ENCODE measurements around the gene RBM26. TPM values are rescaled to one million over a fixed set of nuclear protein-coding genes. Genes with fewer than 3 reads are reported as not detected.

RBM26 gene
- total RNA-seq, 3 donors from 2014 or later (not counting 1 experiment from before 2014, with no cell fraction given), result 59.3 to 70.3 (median 66.5) TPM

DNA sequence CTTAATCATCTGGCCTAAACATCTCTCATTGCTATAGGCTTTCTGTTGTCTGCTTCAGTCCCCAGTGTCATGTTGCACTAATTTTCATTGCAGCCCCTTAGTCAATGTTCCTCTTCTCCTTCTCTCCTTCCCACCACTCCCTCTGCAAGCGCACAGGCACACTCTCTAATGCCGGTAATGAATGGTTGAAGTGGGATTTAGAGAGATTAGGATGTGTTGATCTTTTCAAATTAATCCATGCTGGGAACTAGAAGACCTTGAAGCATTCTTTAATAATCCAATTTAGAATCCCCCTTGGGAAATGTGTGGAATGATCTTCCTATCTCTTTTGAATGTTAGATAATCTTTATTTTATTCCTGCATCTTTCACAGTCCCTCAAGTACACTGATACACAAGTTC, 41.7 kb upstream of the RBM26 start:
- TF ChIP-seq, protein P1, sequence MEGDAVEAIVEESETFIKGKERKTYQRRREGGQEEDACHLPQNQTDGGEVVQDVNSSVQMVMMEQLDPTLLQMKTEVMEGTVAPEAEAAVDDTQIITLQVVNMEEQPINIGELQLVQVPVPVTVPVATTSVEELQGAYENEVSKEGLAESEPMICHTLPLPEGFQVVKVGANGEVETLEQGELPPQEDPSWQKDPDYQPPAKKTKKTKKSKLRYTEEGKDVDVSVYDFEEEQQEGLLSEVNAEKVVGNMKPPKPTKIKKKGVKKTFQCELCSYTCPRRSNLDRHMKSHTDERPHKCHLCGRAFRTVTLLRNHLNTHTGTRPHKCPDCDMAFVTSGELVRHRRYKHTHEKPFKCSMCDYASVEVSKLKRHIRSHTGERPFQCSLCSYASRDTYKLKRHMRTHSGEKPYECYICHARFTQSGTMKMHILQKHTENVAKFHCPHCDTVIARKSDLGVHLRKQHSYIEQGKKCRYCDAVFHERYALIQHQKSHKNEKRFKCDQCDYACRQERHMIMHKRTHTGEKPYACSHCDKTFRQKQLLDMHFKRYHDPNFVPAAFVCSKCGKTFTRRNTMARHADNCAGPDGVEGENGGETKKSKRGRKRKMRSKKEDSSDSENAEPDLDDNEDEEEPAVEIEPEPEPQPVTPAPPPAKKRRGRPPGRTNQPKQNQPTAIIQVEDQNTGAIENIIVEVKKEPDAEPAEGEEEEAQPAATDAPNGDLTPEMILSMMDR (IDR thresholded peaks at IDR 0.05), result no peak
- H3K4me1 ChIP-seq (ENCODE audit: control insufficient read depth, insufficient read depth, low read length), result peaks cover 23% of the 10 kb centered on the region
- WGBS (ENCODE audit: insufficient coverage), result no CpG with 5 or more reads among the region's 2 CpGs
- H3K27me3 ChIP-seq (ENCODE audit: control insufficient read depth, insufficient read depth, low read length), result no peaks in the 10 kb centered on the region
- H3K27me3 Mint-ChIP-seq (ENCODE audit: low read depth in 2 of 2), result no peaks in the 10 kb centered on the region
- H3K9me3 ChIP-seq (ENCODE audit: control insufficient read depth, insufficient read depth, low read length), result no peaks in the 10 kb centered on the region
- no peak for ATAC-seq
- H3K27ac Mint-ChIP-seq, result peak overlapping the region in 1 of 2 donors; percentile 39
- H3K36me3 Mint-ChIP-seq, result no peaks in the 10 kb centered on the region
- H3K4me1 Mint-ChIP-seq, result peaks cover 50 to 61% of the 10 kb centered on the region in 2 donors
- no peaks in the 10 kb centered on the region for H3K9me3 Mint-ChIP-seq
- intact Hi-C loops (cut with micrococcal nuclease), result no loop called here
- H3K27ac ChIP-seq (ENCODE audit: low read length), result no peak overlapping the region
- no peak overlapping the region for H3K4me3 ChIP-seq (ENCODE audit: low read length)
- no peaks in the 10 kb centered on the region for H3K36me3 ChIP-seq (ENCODE audit: control insufficient read depth, insufficient read depth, low read length)
- DNase-seq, result no peak
- no peak overlapping the region for H3K4me3 Mint-ChIP-seq

DNA sequence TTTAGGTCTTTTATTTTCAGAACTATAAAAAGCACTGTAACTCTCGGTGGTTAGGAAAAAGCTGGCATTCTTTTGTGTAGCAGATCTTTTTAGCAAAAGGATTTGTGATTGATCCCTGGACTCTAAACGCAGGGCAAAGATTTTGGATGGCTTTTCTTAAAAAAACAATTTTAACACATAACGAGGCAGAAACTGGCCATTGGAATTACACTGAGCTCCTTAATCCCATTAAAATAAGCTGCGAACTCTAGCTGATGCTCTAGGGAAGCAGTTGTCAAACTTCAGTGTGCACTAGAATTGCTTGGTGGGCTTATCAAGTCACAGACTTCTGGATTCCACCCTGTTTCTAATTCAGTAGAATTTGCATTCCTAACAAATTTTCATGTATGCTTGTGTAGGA, 41.1 kb upstream of the RBM26 start:
- peak overlapping the region in 1 of 2 donors; percentile 39 for H3K27ac Mint-ChIP-seq
- H3K9me3 Mint-ChIP-seq, result no peaks in the 10 kb centered on the region
- ATAC-seq, result no peak
- H3K4me3 Mint-ChIP-seq, result no peak overlapping the region
- peaks cover 23% of the 10 kb centered on the region for H3K4me1 ChIP-seq (ENCODE audit: control insufficient read depth, insufficient read depth, low read length)
- H3K27me3 Mint-ChIP-seq (ENCODE audit: low read depth in 2 of 2), result no peaks in the 10 kb centered on the region
- no peaks in the 10 kb centered on the region for H3K36me3 ChIP-seq (ENCODE audit: control insufficient read depth, insufficient read depth, low read length)
- H3K4me3 ChIP-seq (ENCODE audit: low read length), result no peak overlapping the region
- no peak overlapping the region for H3K27ac ChIP-seq (ENCODE audit: low read length)
- H3K9me3 ChIP-seq (ENCODE audit: control insufficient read depth, insufficient read depth, low read length), result no peaks in the 10 kb centered on the region
- TF ChIP-seq, protein P1 (IDR thresholded peaks at IDR 0.05), result no peak
- 99% methylated on average over 4 of the region's 4 CpGs for WGBS (ENCODE audit: insufficient coverage)
- intact Hi-C loops (cut with micrococcal nuclease), result no loop called here
- H3K36me3 Mint-ChIP-seq, result no peaks in the 10 kb centered on the region
- peaks cover 44 to 55% of the 10 kb centered on the region in 2 donors for H3K4me1 Mint-ChIP-seq
- DNase-seq, result no peak
- no peaks in the 10 kb centered on the region for H3K27me3 ChIP-seq (ENCODE audit: control insufficient read depth, insufficient read depth, low read length)

DNA sequence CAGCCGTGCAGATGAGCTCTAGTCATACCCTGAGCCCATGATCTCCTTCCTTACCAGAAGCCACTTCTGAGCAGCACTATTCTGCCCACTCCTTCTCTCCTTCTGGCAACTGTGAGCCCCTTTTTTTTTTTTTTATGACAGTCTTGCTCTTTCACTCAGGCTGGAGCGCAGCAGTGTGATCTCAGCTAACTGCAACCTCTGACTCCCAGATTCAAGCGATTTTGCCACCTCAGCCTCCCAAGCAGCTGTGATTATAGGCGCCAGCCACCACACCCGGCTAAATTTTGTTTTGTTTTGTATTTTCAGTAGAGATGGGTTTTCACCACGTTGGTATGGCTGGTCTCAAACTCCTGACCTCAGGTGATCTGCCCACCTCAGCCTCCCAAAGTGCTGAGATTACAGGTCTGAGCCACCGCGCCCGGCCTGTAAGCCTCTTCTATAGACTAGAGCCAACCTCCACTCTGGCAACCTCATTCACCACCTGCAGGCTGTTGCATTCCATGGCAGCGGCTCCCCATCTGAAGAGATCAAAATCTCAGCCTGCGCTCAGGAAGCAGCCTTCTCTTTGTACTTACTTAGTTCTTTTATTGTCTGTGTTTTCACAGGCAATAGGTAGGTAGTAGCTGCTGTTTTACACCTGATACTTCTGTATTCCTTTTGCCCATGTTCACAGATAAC, 40.1 kb upstream of the RBM26 start:
- Mint-ChIP-seq H3K27me3 (ENCODE audit: low read depth in 2 of 2) (no peaks in the 10 kb centered on the region), H3K27ac (peak overlapping the region; percentile 25 to 46), H3K36me3 (no peaks in the 10 kb centered on the region), H3K9me3 (no peaks in the 10 kb centered on the region), H3K4me3 (no peak overlapping the region), H3K4me1 (peaks cover 34 to 44% of the 10 kb centered on the region in 2 donors)
- ATAC-seq (peak; percentile 51 to 57 (median 52)), DNase-seq (peak in 1 of 2 donors; percentile 40)
- no peaks in the 10 kb centered on the region for H3K27me3 ChIP-seq (ENCODE audit: control insufficient read depth, insufficient read depth, low read length)
- intact Hi-C loops (cut with micrococcal nuclease), result no loop called here
- peaks cover 17% of the 10 kb centered on the region for H3K4me1 ChIP-seq (ENCODE audit: control insufficient read depth, insufficient read depth, low read length)
- TF ChIP-seq, protein P1 (IDR thresholded peaks at IDR 0.05), result no peak
- no peaks in the 10 kb centered on the region for H3K36me3 ChIP-seq (ENCODE audit: control insufficient read depth, insufficient read depth, low read length)
- no peaks in the 10 kb centered on the region for H3K9me3 ChIP-seq (ENCODE audit: control insufficient read depth, insufficient read depth, low read length)
- H3K4me3 ChIP-seq (ENCODE audit: low read length), result no peak overlapping the region
- WGBS (ENCODE audit: insufficient coverage), result 77% methylated on average over 10 of the region's 11 CpGs
- no peak overlapping the region for H3K27ac ChIP-seq (ENCODE audit: low read length)

DNA sequence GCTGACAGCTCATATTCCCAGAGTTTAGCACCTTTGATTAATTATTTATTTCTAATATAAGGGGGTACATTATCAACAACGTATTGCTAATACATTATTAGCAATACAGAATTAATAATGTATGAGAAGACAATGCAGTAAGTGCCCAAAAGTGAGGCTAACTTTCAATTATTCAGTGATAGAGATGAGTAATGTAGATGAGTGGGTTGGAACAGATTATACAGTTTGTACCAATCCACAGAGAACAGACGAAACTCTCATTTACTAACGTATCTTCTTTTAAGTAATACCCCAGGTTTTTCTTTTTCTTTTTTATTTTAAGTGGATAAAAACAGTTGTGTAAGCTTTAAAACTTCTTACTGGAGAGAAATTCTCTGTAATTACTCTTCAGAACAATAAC, 36.7 kb upstream of the RBM26 start:
- Mint-ChIP-seq H3K9me3 (no peaks in the 10 kb centered on the region), H3K4me3 (no peak overlapping the region), H3K4me1 (peaks cover 17 to 19% of the 10 kb centered on the region in 2 donors), H3K27ac (no peak overlapping the region), H3K27me3 (ENCODE audit: low read depth in 2 of 2) (no peaks in the 10 kb centered on the region), H3K36me3 (no peaks in the 10 kb centered on the region)
- ATAC-seq (no peak), DNase-seq (no peak)
- Histone ChIP-seq H3K4me1 (ENCODE audit: control insufficient read depth, insufficient read depth, low read length) (peaks cover 8% of the 10 kb centered on the region), H3K9me3 (ENCODE audit: control insufficient read depth, insufficient read depth, low read length) (no peaks in the 10 kb centered on the region), H3K4me3 (ENCODE audit: low read length) (no peak overlapping the region), H3K27me3 (ENCODE audit: control insufficient read depth, insufficient read depth, low read length) (no peaks in the 10 kb centered on the region), H3K27ac (ENCODE audit: low read length) (no peak overlapping the region), H3K36me3 (ENCODE audit: control insufficient read depth, insufficient read depth, low read length) (no peaks in the 10 kb centered on the region)
- TF ChIP-seq, protein P1 (IDR thresholded peaks at IDR 0.05), result no peak
- intact Hi-C loops (cut with micrococcal nuclease), result no loop called here
- WGBS (ENCODE audit: insufficient coverage), result no CpG with 5 or more reads among the region's 3 CpGs

Measured in natural killer cell (primary cell).